Nephron (organoid): Measurements from ENCODE around the gene ZMAT3.

Source experiments
- H3K27ac Mint-ChIP-seq, 3 experiments: 2 replicates each; pipeline ENCODE4 v1.8.0; 2020; ENCODE audit warnings: mixed read lengths in 3 of 3, mild to moderate bottlenecking in 2 of 3, moderate library complexity in 1 of 3
- H3K27me3 Mint-ChIP-seq: 2 replicates; pipeline ENCODE4 v1.8.0; 2021; ENCODE audit warnings: low read depth, mild to moderate bottlenecking, moderate library complexity, mixed read lengths
- H3K36me3 Mint-ChIP-seq: 2 replicates; pipeline ENCODE4 v1.8.0; 2020; ENCODE audit warnings: low read depth, mixed read lengths
- H3K4me1 Mint-ChIP-seq: 2 replicates; pipeline ENCODE4 v1.8.0; 2020; ENCODE audit warnings: mixed read lengths
- H3K4me3 Mint-ChIP-seq, 3 experiments: 2 replicates each; pipeline ENCODE4 v1.8.0; 2020; ENCODE audit warnings: mild to moderate bottlenecking in 3 of 3, mixed read lengths in 3 of 3, moderate library complexity in 2 of 3
- H3K9me3 Mint-ChIP-seq: 2 replicates; pipeline ENCODE4 v1.8.0; 2020; ENCODE audit warnings: mixed read lengths
- CTCF ChIP-seq, 3 experiments: fragments of 200-600 bp; sonication (generic); IDR thresholded peaks; one replicate each; pipeline ENCODE4 v1.5.0; 2021; ENCODE audit warnings: antibody characterized with exemption in 3 of 3; ENCODE audit not compliant: unreplicated experiment in 3 of 3

ZMAT3 gene

DNA sequence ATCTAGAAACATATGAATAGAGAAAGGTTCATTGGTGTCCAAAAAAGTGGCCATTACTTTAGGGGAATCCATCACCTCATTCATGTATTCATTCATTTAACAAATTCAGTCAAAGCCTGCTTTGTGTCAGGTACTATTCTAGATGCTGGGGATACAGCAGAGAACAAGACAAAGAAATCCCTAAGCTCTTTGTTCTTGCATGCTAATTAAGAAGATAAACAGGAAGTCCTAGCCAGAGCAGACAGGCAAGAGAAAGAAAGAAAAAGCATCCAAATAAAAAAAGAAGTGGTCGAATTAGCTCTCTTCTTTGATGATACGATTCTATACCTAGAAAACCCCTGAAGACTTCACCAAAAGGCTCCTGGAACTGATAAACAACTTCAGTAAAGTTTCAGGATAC lies 12.4 kb upstream of the ZMAT3 start:
- H3K27me3 Mint-ChIP-seq: no peaks in the 10 kb centered on the region
- TF ChIP-seq CTCF (IDR thresholded peaks at IDR 0.05; ENCODE audit: unreplicated experiment in 3 of 3): no peak
- H3K27ac Mint-ChIP-seq: no peak overlapping the region
- no peak overlapping the region for H3K4me3 Mint-ChIP-seq
- no peaks in the 10 kb centered on the region for H3K4me1 Mint-ChIP-seq
- no peaks in the 10 kb centered on the region for H3K9me3 Mint-ChIP-seq
- no peaks in the 10 kb centered on the region for H3K36me3 Mint-ChIP-seq

DNA sequence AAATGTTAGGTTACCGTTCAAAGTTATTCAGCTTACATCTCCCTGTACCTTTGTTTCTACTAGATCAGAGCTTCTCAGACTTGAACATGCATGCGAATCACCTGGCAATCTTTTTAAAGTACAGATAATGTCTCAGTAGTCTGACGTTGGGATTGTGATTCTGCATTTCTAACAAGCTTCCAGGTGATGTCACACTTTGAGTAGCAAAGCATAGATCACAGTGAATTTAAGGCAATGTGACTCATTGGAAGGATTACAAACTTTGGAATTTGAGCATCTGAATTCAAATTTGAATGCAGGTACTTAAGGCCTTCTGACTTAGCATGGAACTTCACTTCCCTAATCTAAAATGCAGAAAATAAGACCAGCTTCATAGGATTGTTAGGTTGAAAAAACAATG lies 10.8 kb upstream of the ZMAT3 start:
- Mint-ChIP-seq H3K27me3 (no peaks in the 10 kb centered on the region), H3K27ac (no peak overlapping the region), H3K4me1 (no peaks in the 10 kb centered on the region)

DNA sequence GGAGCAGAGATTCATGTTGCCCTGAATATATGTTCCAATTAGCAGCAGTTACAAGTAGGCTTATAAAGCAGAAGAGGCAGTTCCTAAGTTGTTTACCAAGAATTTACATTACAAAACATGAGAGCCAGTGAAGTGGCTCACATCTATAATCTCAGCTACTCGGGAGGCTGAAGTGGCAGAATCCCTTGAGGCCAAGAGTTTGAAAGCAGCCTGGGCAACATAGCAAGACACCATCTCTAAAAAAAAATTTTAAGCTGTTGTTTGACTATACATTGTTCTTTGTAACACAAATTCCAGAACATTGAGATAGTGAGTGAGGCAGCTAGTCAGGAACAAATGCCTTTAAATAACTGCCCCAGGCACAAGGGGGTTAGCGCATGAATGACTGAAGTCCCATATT lies 10.3 kb upstream of the ZMAT3 start:
- no peak overlapping the region for H3K27ac Mint-ChIP-seq
- no peaks in the 10 kb centered on the region for H3K9me3 Mint-ChIP-seq
- H3K4me3 Mint-ChIP-seq: no peak overlapping the region
- no peaks in the 10 kb centered on the region for H3K27me3 Mint-ChIP-seq
- no peaks in the 10 kb centered on the region for H3K36me3 Mint-ChIP-seq
- no peak for TF ChIP-seq CTCF (IDR thresholded peaks at IDR 0.05; ENCODE audit: unreplicated experiment in 3 of 3)
- H3K4me1 Mint-ChIP-seq: peaks cover 5% of the 10 kb centered on the region

More for the DNA sequence above, 10.8 kb upstream of the ZMAT3 start:
- no peak overlapping the region for H3K4me3 Mint-ChIP-seq
- no peaks in the 10 kb centered on the region for H3K9me3 Mint-ChIP-seq
- H3K36me3 Mint-ChIP-seq: no peaks in the 10 kb centered on the region
- TF ChIP-seq CTCF (IDR thresholded peaks at IDR 0.05; ENCODE audit: unreplicated experiment in 3 of 3): no peak

DNA sequence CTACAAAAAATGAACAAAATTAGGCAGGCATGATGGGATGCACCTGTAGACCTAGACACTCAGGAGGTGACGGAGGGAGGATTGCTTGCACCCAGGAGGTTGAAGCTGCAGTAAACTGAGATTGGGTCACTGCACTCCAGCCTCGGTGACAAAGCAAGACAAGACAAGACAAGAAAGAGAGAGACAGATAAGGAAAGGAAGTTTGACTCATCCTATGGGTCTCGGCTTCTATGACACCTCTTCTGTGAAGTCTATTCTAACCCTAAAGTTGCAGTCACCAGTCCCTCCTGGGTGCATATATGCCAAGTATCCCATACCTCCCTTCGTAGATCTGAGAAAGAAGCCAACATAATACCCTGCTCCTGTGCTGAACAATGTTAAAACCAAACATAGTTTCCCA lies 7.9 kb upstream of the ZMAT3 start:
- Mint-ChIP-seq H3K4me3 (no peak overlapping the region), H3K27ac (no peak overlapping the region), H3K27me3 (no peaks in the 10 kb centered on the region), H3K36me3 (no peaks in the 10 kb centered on the region), H3K9me3 (no peaks in the 10 kb centered on the region), H3K4me1 (peaks cover 19% of the 10 kb centered on the region)
- TF ChIP-seq CTCF (IDR thresholded peaks at IDR 0.05; ENCODE audit: unreplicated experiment in 3 of 3): no peak

- Mint-ChIP-seq H3K36me3 (no peaks in the 10 kb centered on the region), H3K27ac (no peak overlapping the region), H3K27me3 (no peaks in the 10 kb centered on the region), H3K9me3 (no peaks in the 10 kb centered on the region), H3K4me3 (peak overlapping the region in 1 of 3 experiments; percentile 3), H3K4me1 (peaks cover 19% of the 10 kb centered on the region)
- TF ChIP-seq CTCF (IDR thresholded peaks at IDR 0.05; ENCODE audit: unreplicated experiment in 3 of 3): no peak
Observed at GRCh38 chr3:179076243-179077027, 4.8 kb upstream of the ZMAT3 start.

DNA sequence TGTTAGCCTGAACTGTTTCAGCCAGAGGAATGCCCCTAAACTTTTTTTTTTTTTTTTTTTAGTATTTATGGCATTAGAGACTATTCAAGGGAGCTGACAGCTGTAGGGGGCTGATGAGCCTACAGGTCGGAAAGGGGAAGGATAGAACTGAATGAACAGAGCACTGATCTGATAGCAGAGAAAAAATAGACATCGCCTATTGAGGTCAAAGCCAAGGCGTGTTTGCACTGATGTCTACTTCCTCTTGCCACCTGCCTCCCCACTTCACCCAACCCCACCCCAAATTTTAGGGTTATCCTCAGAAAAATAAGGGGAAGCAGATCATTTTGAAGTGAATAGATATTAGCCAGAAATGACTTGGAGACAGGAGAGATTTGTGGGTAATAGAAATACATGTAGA lies 3.0 kb upstream of the ZMAT3 start:
- TF ChIP-seq CTCF (IDR thresholded peaks at IDR 0.05; ENCODE audit: unreplicated experiment in 3 of 3): no peak
- no peaks in the 10 kb centered on the region for H3K36me3 Mint-ChIP-seq
- H3K27ac Mint-ChIP-seq: no peak overlapping the region
- H3K4me3 Mint-ChIP-seq: no peak overlapping the region
- H3K27me3 Mint-ChIP-seq: no peaks in the 10 kb centered on the region
- H3K4me1 Mint-ChIP-seq: peaks cover 27% of the 10 kb centered on the region
- no peaks in the 10 kb centered on the region for H3K9me3 Mint-ChIP-seq
